GM12891 (cell line): ENCODE measurements around the gene ADAM15.

Source experiments
- PAX5 ChIP-seq: IDR thresholded peaks from 2 replicates; pipeline ENCODE4 v1.6.1; 2011; ENCODE audit warnings: low read length, moderate library complexity, mild to moderate bottlenecking; ENCODE audit not compliant: insufficient read depth, severe bottlenecking
- POLR2A ChIP-seq: IDR thresholded peaks from 2 replicates; pipeline ENCODE4 v1.6.1; 2011; ENCODE audit warnings: low read depth, low read length, control low read depth
- POLR2AphosphoS5 ChIP-seq: IDR thresholded peaks from 2 replicates; pipeline ENCODE4 v1.6.1; 2011; ENCODE audit warnings: low read depth, low read length, control low read depth
- POU2F2 ChIP-seq: IDR thresholded peaks from 2 replicates; pipeline ENCODE4 v1.6.1; 2011; ENCODE audit warnings: low read depth, mild to moderate bottlenecking, control low read depth, low read length, moderate library complexity
- SPI1 ChIP-seq: IDR thresholded peaks from 2 replicates; pipeline ENCODE4 v1.6.1; 2011; ENCODE audit warnings: low read depth, low read length, control low read depth
- TAF1 ChIP-seq: IDR thresholded peaks from 2 replicates; pipeline ENCODE4 v1.6.1; 2011; ENCODE audit warnings: low read depth, low read length, control low read depth

DNA sequence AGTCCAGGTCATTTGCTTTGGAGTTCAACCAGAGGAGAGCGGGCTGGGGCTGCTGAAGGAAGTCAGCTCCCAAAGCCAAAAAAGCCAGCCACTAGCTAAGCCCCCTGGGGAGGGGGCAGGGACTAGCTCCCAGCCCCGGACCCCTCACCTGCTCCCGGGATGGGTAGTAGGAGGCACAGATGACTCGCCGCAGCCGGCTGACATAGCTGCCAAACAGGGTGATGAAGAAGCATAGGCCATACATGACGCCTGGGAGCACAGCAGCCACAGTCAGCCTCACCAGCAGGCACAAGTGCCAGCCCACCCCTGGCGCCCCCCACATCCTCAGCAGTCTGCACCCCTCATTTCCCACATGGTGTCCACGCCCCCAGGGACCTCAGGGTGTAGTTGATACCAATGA lies 25.0 kb upstream of the ADAM15 start:
- TF ChIP-seq POU2F2 (no peak), SPI1 (no peak), POLR2A (no peak), POLR2AphosphoS5 (no peak), TAF1 (no peak), PAX5 (no peak)
